A549 (cell line): Measurements from ENCODE around the gene TPCN2. TPM values are rescaled to one million over a fixed set of nuclear protein-coding genes. Genes with fewer than 3 reads are reported as not detected.

Experiments
- ATAC-seq, 2 experiments: fragments of 200-7000 bp in 1 of 2; fragments of >200 bp in 1 of 2; cut with Nextera tagmentation in 1 of 2; cut with Tn5 transposase in 1 of 2; 3 replicates each; pipeline versions ENCODE4 v1.8.0 to v1.9.1; 2018 to 2020; ENCODE audit warnings: mild to moderate bottlenecking in 1 of 2, moderate library complexity in 1 of 2
- CTCF ChIA-PET: fragments of 300-600 bp; sonication (Branson Sonifier 250); formaldehyde crosslinking; extraction: SDS; loops from one replicate; lab custom pipeline; 2021; ENCODE audit warnings: antibody characterized with exemption, inconsistent platforms; lab: Yijun Ruan, JAX
- POLR2A ChIA-PET: fragments of 350-600 bp; formaldehyde crosslinking; extraction: SDS; loops from one replicate; lab custom pipeline; 2021; ENCODE audit warnings: antibody characterized with exemption, inconsistent platforms; lab: Yijun Ruan, JAX
- DNase-seq, 2 experiments: peaks; one replicate each; pipeline versions ENCODE4 v3.0.0 to v3.0.0-alpha.2; 2011 to 2016; ENCODE audit warnings: low read depth in 1 of 2, low spot score in 1 of 2
- FAIRE-seq: peaks from 2 replicates; lab custom pipeline; 2011; peaks lifted over from hg19 to GRCh38; lab: Jason Lieb, UNC
- H3K27ac ChIP-seq, 2 experiments: fragments of >200 bp; sonication (Bioruptor Twin); formaldehyde crosslinking; 3 replicates each; pipeline ENCODE4 v1.5.1; 2016 to 2017
- H3K4me1 ChIP-seq: fragments of >200 bp; sonication (Bioruptor Twin); formaldehyde crosslinking; 3 replicates; pipeline ENCODE4 v1.6.1; 2016
- H3K4me2 ChIP-seq: fragments of >200 bp; sonication (Bioruptor Twin); formaldehyde crosslinking; 3 replicates; pipeline ENCODE4 v1.6.1; 2016
- H3K4me3 ChIP-seq: fragments of >200 bp; sonication (Bioruptor Twin); formaldehyde crosslinking; 3 replicates; pipeline ENCODE4 v1.5.1; 2016
- H3K9me3 ChIP-seq: fragments of >200 bp; sonication (Bioruptor Twin); formaldehyde crosslinking; 3 replicates; pipeline ENCODE4 v1.6.1; 2016
- CEBPB ChIP-seq, 2 experiments: fragments of >200 bp in 1 of 2; sonication (Bioruptor Twin) in 1 of 2; formaldehyde crosslinking in 1 of 2; IDR thresholded peaks; 2 replicates each; pipeline ENCODE4 v1.6.1; 2012 to 2016
- CHD4 ChIP-seq: fragments of 200-600 bp; sonication (generic); IDR thresholded peaks from 2 replicates; pipeline ENCODE4 v1.6.1; 2016; ENCODE audit warnings: antibody characterized with exemption, mild to moderate bottlenecking, borderline replicate concordance
- EHF ChIP-seq: fragments of 250-450 bp; sonication (Bioruptor Pico); IDR thresholded peaks from 2 replicates; pipeline ENCODE4 v1.5.0; 2020; ENCODE audit warnings: mild to moderate bottlenecking
- ESRRA ChIP-seq: fragments of 150-350 bp; IDR thresholded peaks from 2 replicates; pipeline ENCODE4 v1.6.1; 2014; ENCODE audit warnings: mild to moderate bottlenecking, low read length, borderline replicate concordance
- FOSB ChIP-seq: fragments of 250-450 bp; sonication (Bioruptor Pico); IDR thresholded peaks from 2 replicates; pipeline ENCODE4 v1.5.0; 2020; ENCODE audit warnings: mild to moderate bottlenecking, moderate library complexity
- GATA3 ChIP-seq: IDR thresholded peaks from 2 replicates; pipeline ENCODE4 v1.6.1; 2012; ENCODE audit warnings: borderline replicate concordance
- HDAC2 ChIP-seq: fragments of 200-600 bp; sonication (generic); IDR thresholded peaks from 2 replicates; pipeline ENCODE4 v1.6.1; 2016
- HEYL ChIP-seq: fragments of 250-450 bp; sonication (Bioruptor Pico); IDR thresholded peaks from 2 replicates; pipeline ENCODE4 v1.8.0; 2021; ENCODE audit warnings: mild to moderate bottlenecking, moderate library complexity
- HOXA7 ChIP-seq: fragments of 250-450 bp; sonication (Bioruptor Pico); IDR thresholded peaks from 2 replicates; pipeline ENCODE4 v1.5.0; 2020; ENCODE audit warnings: mild to moderate bottlenecking, moderate library complexity
- HOXB5 ChIP-seq: fragments of 250-450 bp; sonication (Bioruptor Pico); IDR thresholded peaks from 2 replicates; pipeline ENCODE4 v1.5.0; 2020; ENCODE audit warnings: mild to moderate bottlenecking, moderate library complexity
- JUNB ChIP-seq: fragments of >200 bp; sonication (Bioruptor Twin); formaldehyde crosslinking; IDR thresholded peaks from 2 replicates; pipeline ENCODE4 v1.6.1; 2016
- KDM5A ChIP-seq: fragments of 200-600 bp; sonication (generic); IDR thresholded peaks from 2 replicates; pipeline ENCODE4 v1.6.1; 2016; ENCODE audit warnings: antibody characterized with exemption, mild to moderate bottlenecking
- MAFK ChIP-seq: fragments of 450-650 bp; IDR thresholded peaks from 2 replicates; pipeline ENCODE4 v1.6.1; 2014; ENCODE audit not compliant: partially characterized antibody
- MAZ ChIP-seq: fragments of 150-350 bp; IDR thresholded peaks from 2 replicates; pipeline ENCODE4 v1.6.1; 2014; ENCODE audit warnings: antibody characterized with exemption, low read depth, low read length, borderline replicate concordance
- NFE2L2 ChIP-seq: fragments of 150-350 bp; conservative IDR thresholded peaks from 2 replicates; pipeline ENCODE4 v1.6.1; 2014; ENCODE audit warnings: low read length
- NR3C1 ChIP-seq: fragments of >200 bp; sonication (Bioruptor Twin); formaldehyde crosslinking; IDR thresholded peaks from 3 replicates; pipeline ENCODE4 v1.6.1; 2017
- POLR2A ChIP-seq: IDR thresholded peaks from 2 replicates; pipeline ENCODE4 v1.6.1; 2012; ENCODE audit warnings: mild to moderate bottlenecking, low read length
- POLR2AphosphoS2 ChIP-seq: conservative IDR thresholded peaks from 2 replicates; pipeline ENCODE4 v1.6.1; 2012; ENCODE audit warnings: low read length, improper control_type of control experiment, inconsistent platforms
- RCOR1 ChIP-seq: fragments of 150-350 bp; IDR thresholded peaks from 2 replicates; pipeline ENCODE4 v1.6.1; 2014; ENCODE audit warnings: antibody characterized with exemption, low read length, low read depth
- RFX5 ChIP-seq: fragments of 450-650 bp; IDR thresholded peaks from 2 replicates; pipeline ENCODE4 v1.7.1; 2014; ENCODE audit warnings: antibody characterized with exemption, mild to moderate bottlenecking, moderate library complexity
- SREBF2 ChIP-seq: fragments of 450-650 bp; IDR thresholded peaks from 2 replicates; pipeline ENCODE4 v1.6.1; 2014; ENCODE audit warnings: mild to moderate bottlenecking, moderate library complexity
- TP53 ChIP-seq: fragments of 250-450 bp; sonication (Bioruptor Pico); IDR thresholded peaks from 2 replicates; pipeline ENCODE4 v1.5.0; 2021; ENCODE audit warnings: mild to moderate bottlenecking, moderate library complexity
- WGBS: methylation state at CpG from one replicate; pipeline ENCODE4 v1.1.6; 2017; ENCODE audit errors: missing lambda C conversion rate; 5-methylcytosine and 5-hydroxymethylcytosine counted together
- polyA plus RNA-seq, 4 experiments: library from polyadenylated mRNA; depleted of rRNA in 3 of 4; stranded (reverse); fragments of >200 nt; fragmentation: RNase III in 1 of 4; extraction: RNeasy Plus Mini Kit Qiagen cat#74134 plus additional on column Dnase treatment in 1 of 4; gene quantifications; 2 replicates in 3 of 4; 3 replicates in 1 of 4; pipeline ENCODE4 v1.2.3, GENCODE V29; 2011 to 2017
- TF ChIP-seq, protein P1 (sequence below): IDR thresholded peaks from 2 replicates; pipeline ENCODE4 v1.6.1; 2012; ENCODE audit warnings: low read depth, borderline replicate concordance
- TF ChIP-seq, protein P2 (sequence below): fragments of >200 bp; sonication (Bioruptor Twin); formaldehyde crosslinking; IDR thresholded peaks from 3 replicates; pipeline ENCODE4 v1.5.1; 2016
- TF ChIP-seq, protein P3 (sequence below): fragments of 450-650 bp; IDR thresholded peaks from 2 replicates; pipeline ENCODE4 v1.6.1; 2014; ENCODE audit warnings: antibody characterized with exemption
- TF ChIP-seq, protein P4 (sequence below): fragments of >200 bp; sonication (Bioruptor Twin); formaldehyde crosslinking; IDR thresholded peaks from 2 replicates; pipeline ENCODE4 v1.6.1; 2016
- TF ChIP-seq, protein P5 (sequence below): fragments of 250-450 bp; sonication (Bioruptor Pico); IDR thresholded peaks from 2 replicates; pipeline ENCODE4 v1.5.0; 2021; ENCODE audit warnings: mild to moderate bottlenecking, moderate library complexity, borderline replicate concordance

TPCN2 gene
- polyA plus RNA-seq, 2 of the 4 experiments (the other 2 are of a cell fraction): 8.1 to 8.8 TPM

DNA sequence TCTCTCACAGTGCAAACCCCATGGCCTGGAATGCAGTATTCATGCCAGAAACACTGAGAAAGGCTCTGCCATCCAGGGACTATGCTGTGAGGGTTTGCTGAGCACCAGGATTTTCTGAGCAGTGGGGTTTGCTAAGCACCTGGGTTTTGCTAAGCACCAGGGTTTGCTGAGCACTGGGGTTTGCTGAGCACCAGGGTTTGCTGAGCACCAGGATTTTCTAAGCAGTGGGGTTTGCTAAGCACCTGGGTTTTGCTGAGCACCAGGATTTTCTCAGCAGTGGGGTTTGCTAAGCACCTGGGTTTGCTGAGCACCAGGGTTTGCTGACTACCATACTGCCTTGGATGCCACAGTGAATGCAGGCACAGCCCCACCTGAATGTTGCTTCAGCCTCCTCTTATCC lies 58.7 kb downstream of the TPCN2 start (continued):
- TF ChIP-seq FOSB (CRISPR knock-in tag) (no peak), NR3C1 (no peak), HEYL (no peak), NFE2L2 (no peak)

DNA sequence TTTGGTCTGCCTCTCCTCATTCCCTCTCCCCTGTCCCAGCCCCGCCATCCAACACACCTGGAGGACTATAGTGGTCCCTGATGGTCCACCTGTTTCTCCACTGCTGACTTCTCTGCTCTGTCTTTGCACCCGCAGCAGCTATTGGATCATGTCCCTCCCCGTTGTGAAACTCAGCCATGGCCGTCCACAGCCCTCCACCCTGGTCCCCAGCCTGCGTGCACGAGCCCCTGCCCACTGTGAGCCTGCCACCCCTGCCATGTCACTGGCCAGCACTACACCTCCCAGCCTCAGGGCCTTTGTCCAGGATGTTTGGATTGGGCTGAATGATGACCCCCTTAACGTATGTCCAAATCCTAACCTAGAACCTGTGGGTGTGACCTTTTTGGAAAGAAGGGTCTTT lies 59.3 kb downstream of the TPCN2 start:
- H3K4me2 ChIP-seq: no peak overlapping the region
- no peak for ATAC-seq
- ChIA-PET POLR2A (no interaction called here), CTCF (interaction anchor here (0.7 to 15.2 kb wide), 5 partner anchors 13 to 560 kb away, joined by 3 to 220 read pairs (median 7); no protein-coding TSS in a partner anchor)
- FAIRE-seq: no peak
- TF ChIP-seq RCOR1: no peak
- TF ChIP-seq, protein P1, sequence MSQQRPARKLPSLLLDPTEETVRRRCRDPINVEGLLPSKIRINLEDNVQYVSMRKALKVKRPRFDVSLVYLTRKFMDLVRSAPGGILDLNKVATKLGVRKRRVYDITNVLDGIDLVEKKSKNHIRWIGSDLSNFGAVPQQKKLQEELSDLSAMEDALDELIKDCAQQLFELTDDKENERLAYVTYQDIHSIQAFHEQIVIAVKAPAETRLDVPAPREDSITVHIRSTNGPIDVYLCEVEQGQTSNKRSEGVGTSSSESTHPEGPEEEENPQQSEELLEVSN: no peak
- no peak for DNase-seq
- H3K4me3 ChIP-seq: no peak overlapping the region
- H3K4me1 ChIP-seq: peaks cover 16% of the 10 kb centered on the region; the same call in 2 of the 3 replicates
- no peak overlapping the region for H3K27ac ChIP-seq
- no peaks in the 10 kb centered on the region for H3K9me3 ChIP-seq
- 97% methylated on average over 7 of the region's 7 CpGs for WGBS

DNA sequence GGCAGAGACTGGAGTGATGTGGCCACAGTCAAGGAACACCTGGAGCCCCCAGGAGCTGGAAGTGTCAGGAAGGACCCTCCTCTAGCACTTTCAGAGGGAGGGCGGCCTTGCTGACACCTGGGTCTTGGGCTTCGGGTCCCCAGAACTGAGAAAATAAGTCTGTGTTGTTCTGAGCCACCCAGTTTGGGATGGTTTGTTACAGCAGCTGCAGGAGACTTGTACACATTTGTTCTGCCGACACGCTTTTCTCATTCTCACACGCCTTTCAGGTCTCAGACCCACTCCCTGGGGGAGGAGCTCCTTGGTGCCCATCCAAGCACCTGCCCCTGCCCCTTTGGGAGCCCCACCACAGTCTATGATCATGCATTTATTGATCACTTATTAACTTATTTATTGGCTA lies 59.8 kb downstream of the TPCN2 start:
- 71% methylated on average over 5 of the region's 5 CpGs for WGBS
- CTCF ChIA-PET: interaction anchor here (0.7 to 15.2 kb wide), 7 partner anchors 8 to 559 kb away, joined by 3 to 220 read pairs (median 7); no protein-coding TSS in a partner anchor

DNA sequence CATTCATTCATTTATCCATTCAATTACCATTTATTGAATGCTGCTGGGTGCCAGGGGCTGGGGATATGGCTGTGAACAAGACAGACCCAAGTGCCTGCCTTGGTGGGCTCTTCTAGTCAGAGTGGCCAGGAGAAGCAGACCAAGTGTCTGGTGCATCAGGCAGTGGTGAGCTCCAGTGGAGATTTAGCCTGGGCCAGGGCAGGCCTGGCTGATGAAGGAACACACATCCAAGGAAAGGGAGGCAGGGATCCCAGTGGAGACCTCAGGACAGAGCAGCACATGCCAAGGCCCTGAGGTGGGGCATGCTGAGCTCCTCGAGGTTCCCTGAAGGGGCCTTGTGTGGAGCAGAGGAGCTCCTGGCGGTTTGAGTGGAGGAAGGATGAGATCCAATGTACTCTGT lies 60.4 kb downstream of the TPCN2 start:
- POLR2A ChIA-PET: no interaction called here
- FAIRE-seq: no peak
- no peak for ATAC-seq
- CTCF ChIA-PET: interaction anchor here (1.0 to 15.2 kb wide), 7 partner anchors 9 to 559 kb away, joined by 3 to 220 read pairs (median 7); no protein-coding TSS in a partner anchor
- DNase-seq: no peak
- H3K4me1 ChIP-seq: peaks cover 9% of the 10 kb centered on the region; the same call in 1 of the 3 replicates
- H3K4me2 ChIP-seq: no peak overlapping the region
- TF ChIP-seq, protein P2, sequence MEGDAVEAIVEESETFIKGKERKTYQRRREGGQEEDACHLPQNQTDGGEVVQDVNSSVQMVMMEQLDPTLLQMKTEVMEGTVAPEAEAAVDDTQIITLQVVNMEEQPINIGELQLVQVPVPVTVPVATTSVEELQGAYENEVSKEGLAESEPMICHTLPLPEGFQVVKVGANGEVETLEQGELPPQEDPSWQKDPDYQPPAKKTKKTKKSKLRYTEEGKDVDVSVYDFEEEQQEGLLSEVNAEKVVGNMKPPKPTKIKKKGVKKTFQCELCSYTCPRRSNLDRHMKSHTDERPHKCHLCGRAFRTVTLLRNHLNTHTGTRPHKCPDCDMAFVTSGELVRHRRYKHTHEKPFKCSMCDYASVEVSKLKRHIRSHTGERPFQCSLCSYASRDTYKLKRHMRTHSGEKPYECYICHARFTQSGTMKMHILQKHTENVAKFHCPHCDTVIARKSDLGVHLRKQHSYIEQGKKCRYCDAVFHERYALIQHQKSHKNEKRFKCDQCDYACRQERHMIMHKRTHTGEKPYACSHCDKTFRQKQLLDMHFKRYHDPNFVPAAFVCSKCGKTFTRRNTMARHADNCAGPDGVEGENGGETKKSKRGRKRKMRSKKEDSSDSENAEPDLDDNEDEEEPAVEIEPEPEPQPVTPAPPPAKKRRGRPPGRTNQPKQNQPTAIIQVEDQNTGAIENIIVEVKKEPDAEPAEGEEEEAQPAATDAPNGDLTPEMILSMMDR: no peak
- TF ChIP-seq CEBPB (IDR thresholded peaks at IDR 0.05) (no peak), GATA3 (no peak), EHF (CRISPR knock-in tag) (no peak), SREBF2 (no peak), CHD4 (no peak), POLR2A (no peak), HOXB5 (no peak), HDAC2 (no peak), NR3C1 (no peak)
- TF ChIP-seq, protein P1: no peak
- TF ChIP-seq, protein P3, sequence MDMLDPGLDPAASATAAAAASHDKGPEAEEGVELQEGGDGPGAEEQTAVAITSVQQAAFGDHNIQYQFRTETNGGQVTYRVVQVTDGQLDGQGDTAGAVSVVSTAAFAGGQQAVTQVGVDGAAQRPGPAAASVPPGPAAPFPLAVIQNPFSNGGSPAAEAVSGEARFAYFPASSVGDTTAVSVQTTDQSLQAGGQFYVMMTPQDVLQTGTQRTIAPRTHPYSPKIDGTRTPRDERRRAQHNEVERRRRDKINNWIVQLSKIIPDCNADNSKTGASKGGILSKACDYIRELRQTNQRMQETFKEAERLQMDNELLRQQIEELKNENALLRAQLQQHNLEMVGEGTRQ: no peak
- H3K4me3 ChIP-seq: no peak overlapping the region
- H3K9me3 ChIP-seq: no peaks in the 10 kb centered on the region
- WGBS: 86% methylated on average over 1 of the region's 2 CpGs
- no peak overlapping the region for H3K27ac ChIP-seq

More for the DNA sequence above, 59.8 kb downstream of the TPCN2 start:
- no peak for ATAC-seq
- no peak for DNase-seq
- peaks cover 10% of the 10 kb centered on the region; the same call in 2 of the 3 replicates for H3K4me1 ChIP-seq
- H3K4me3 ChIP-seq: no peak overlapping the region
- no peak for TF ChIP-seq NR3C1
- no peak for TF ChIP-seq GATA3
- TF ChIP-seq KDM5A: no peak
- TF ChIP-seq JUNB: no peak
- TF ChIP-seq MAFK: no peak
- no peak for TF ChIP-seq CEBPB (IDR thresholded peaks at IDR 0.05)
- TF ChIP-seq, protein P4, sequence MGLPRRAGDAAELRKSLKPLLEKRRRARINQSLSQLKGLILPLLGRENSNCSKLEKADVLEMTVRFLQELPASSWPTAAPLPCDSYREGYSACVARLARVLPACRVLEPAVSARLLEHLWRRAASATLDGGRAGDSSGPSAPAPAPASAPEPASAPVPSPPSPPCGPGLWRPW: no peak
- no peak for TF ChIP-seq RFX5
- TF ChIP-seq, protein P5, sequence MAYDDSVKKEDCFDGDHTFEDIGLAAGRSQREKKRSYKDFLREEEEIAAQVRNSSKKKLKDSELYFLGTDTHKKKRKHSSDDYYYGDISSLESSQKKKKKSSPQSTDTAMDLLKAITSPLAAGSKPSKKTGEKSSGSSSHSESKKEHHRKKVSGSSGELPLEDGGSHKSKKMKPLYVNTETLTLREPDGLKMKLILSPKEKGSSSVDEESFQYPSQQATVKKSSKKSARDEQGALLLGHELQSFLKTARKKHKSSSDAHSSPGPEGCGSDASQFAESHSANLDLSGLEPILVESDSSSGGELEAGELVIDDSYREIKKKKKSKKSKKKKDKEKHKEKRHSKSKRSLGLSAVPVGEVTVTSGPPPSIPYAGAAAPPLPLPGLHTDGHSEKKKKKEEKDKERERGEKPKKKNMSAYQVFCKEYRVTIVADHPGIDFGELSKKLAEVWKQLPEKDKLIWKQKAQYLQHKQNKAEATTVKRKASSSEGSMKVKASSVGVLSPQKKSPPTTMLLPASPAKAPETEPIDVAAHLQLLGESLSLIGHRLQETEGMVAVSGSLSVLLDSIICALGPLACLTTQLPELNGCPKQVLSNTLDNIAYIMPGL (CRISPR knock-in tag): no peak
- no peak for TF ChIP-seq ESRRA
- no peak for TF ChIP-seq RCOR1
- no peak for TF ChIP-seq MAZ
- TF ChIP-seq HOXA7 (CRISPR knock-in tag): no peak
- TF ChIP-seq TP53 (CRISPR knock-in tag): no peak
- no peak for TF ChIP-seq POLR2AphosphoS2
- POLR2A ChIA-PET: no interaction called here
- no peak overlapping the region for H3K4me2 ChIP-seq
- H3K27ac ChIP-seq: no peak overlapping the region
- H3K9me3 ChIP-seq: no peaks in the 10 kb centered on the region
- FAIRE-seq: no peak
